HG03558 (cell line): ENCODE data around the gene NRM.
"Not testable (repeated sequence)": the region's sequence is repeated elsewhere in the genome, so short reads cannot be mapped to it uniquely, and the experiment has no call there.

Source experiments
- ATAC-seq: cut with Tn5 transposase; IDR thresholded peaks from one replicate; pipeline ENCODE4 v1.9.1; 2021; ENCODE audit warnings: moderate number of reproducible peaks; ENCODE audit not compliant: unreplicated experiment; ENCODE audit errors: extremely low read depth

The NRM gene

GRCh38 chr6:30690403-30691207 lies at the start of gene NRM:
NRM (minus strand) TSS chr6:30690984; CDS start chr6:30690974, 10 bp downstream.
- no peak for ATAC-seq

- no peak for ATAC-seq
These were observed 49.7 kb upstream of the NRM start for GRCh38 chr6:30740540-30740870.

GRCh38 chr6:30738532-30738931 lies 47.7 kb upstream of the NRM start:
- no peak for ATAC-seq

GRCh38 chr6:30735668-30736314 lies 45.0 kb upstream of the NRM start:
- ATAC-seq, result no peak

- ATAC-seq, result no peak
These were observed 41.6 kb upstream of the NRM start for GRCh38 chr6:30732237-30732943.

- no peak for ATAC-seq
These were observed 40.0 kb upstream of the NRM start for GRCh38 chr6:30730601-30731435.

- no peak for ATAC-seq
These were observed 37.3 kb upstream of the NRM start for GRCh38 chr6:30727920-30728553.

- ATAC-seq, result no peak
These were observed 36.0 kb upstream of the NRM start for GRCh38 chr6:30726506-30727413.

- ATAC-seq, result no peak
These were observed 35.1 kb upstream of the NRM start for GRCh38 chr6:30725713-30726505.

GRCh38 chr6:30724906-30725667 lies 34.3 kb upstream of the NRM start:
- ATAC-seq, result no peak

GRCh38 chr6:30723843-30724741 lies 33.3 kb upstream of the NRM start:
- ATAC-seq, result not testable (repeated sequence)

GRCh38 chr6:30723159-30723842 lies 32.5 kb upstream of the NRM start:
- ATAC-seq, result not testable (repeated sequence)

- no peak for ATAC-seq
These were observed 31.7 kb upstream of the NRM start for GRCh38 chr6:30722280-30723112.

- not testable (repeated sequence) for ATAC-seq
These were observed 31.2 kb upstream of the NRM start for GRCh38 chr6:30722025-30722279.
